ENCODE data around the gene MORC2.

MORC2 gene

DNA sequence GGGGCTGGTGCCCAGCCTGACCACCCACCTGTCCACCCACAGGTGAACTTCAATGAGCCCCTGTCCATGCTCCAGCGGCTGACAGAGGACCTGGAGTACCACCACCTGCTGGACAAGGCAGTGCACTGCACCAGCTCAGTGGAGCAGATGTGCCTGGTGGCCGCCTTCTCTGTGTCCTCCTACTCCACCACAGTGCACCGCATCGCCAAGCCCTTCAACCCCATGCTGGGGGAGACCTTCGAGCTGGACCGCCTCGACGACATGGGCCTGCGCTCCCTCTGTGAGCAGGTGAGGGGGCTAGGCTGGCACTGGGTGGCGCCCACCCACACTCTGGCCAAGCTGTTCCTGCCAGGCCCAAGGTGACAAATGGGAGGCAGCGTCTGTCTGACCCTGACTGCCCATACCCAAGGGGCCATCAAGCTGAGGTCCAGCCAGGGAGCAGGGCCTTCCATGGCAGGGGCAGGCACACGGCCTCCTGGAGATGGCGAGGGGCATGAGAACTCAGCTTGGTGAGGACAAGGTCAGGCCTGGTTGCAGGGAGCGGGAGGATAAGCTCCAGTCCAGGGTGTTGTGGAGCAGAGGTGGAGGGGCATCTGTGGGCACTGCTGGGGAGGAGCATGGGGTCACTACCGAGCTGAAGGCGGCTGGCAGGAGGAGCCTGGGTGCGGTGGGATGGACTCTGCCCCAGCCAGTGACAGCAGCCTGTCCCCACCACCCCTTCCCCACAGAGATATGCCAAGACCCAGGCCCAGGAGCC lies 77.7 kb downstream of the MORC2 start:
- H3K4me1 ChIP-seq (ENCODE audit: low read length), result no peaks in the 10 kb centered on the region
- no peaks in the 10 kb centered on the region for H3K9me3 ChIP-seq (replicated peaks; ENCODE audit: insufficient read depth, low read length)
- H3K4me3 ChIP-seq (ENCODE audit: low read length), result no peak overlapping the region
- H3K27ac ChIP-seq (ENCODE audit: low read length), result no peak overlapping the region
- no peaks in the 10 kb centered on the region for H4K20me1 ChIP-seq (ENCODE audit: insufficient read depth, low read length)
- H3K9me2 ChIP-seq (replicated peaks; ENCODE audit: insufficient read depth, low read length), result no peaks in the 10 kb centered on the region
- H3K27me3 ChIP-seq (replicated peaks; ENCODE audit: insufficient read depth, low read length), result no peaks in the 10 kb centered on the region
- DNase-seq, result peak; percentile 12
- H2AFZ ChIP-seq (ENCODE audit: low read length), result no peak overlapping the region
- no peak overlapping the region for H3K4me2 ChIP-seq (ENCODE audit: low read depth, low read length)
- no peaks in the 10 kb centered on the region for H3F3A ChIP-seq (ENCODE audit: insufficient read depth, low read length)
- H3K9ac ChIP-seq (ENCODE audit: low read length), result no peak overlapping the region
- TF ChIP-seq, protein P1, sequence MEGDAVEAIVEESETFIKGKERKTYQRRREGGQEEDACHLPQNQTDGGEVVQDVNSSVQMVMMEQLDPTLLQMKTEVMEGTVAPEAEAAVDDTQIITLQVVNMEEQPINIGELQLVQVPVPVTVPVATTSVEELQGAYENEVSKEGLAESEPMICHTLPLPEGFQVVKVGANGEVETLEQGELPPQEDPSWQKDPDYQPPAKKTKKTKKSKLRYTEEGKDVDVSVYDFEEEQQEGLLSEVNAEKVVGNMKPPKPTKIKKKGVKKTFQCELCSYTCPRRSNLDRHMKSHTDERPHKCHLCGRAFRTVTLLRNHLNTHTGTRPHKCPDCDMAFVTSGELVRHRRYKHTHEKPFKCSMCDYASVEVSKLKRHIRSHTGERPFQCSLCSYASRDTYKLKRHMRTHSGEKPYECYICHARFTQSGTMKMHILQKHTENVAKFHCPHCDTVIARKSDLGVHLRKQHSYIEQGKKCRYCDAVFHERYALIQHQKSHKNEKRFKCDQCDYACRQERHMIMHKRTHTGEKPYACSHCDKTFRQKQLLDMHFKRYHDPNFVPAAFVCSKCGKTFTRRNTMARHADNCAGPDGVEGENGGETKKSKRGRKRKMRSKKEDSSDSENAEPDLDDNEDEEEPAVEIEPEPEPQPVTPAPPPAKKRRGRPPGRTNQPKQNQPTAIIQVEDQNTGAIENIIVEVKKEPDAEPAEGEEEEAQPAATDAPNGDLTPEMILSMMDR (IDR thresholded peaks at IDR 0.05; ENCODE audit: low read length), result peak; percentile 70
- no peak for TF ChIP-seq EZH2phosphoT487 (IDR thresholded peaks at IDR 0.05; ENCODE audit: low read length)
- no peak for TF ChIP-seq EZH2 (optimal IDR thresholded peaks at IDR 0.05; ENCODE audit: low read depth, low read length)
- H3K79me2 ChIP-seq (ENCODE audit: low read length), result no peaks in the 10 kb centered on the region
- H3K36me3 ChIP-seq (replicated peaks; ENCODE audit: insufficient read depth, low read length), result no peaks in the 10 kb centered on the region

- Histone ChIP-seq H2AFZ (ENCODE audit: low read length) (no peak overlapping the region), H3K4me2 (ENCODE audit: low read depth, low read length) (no peak overlapping the region), H3K79me2 (ENCODE audit: low read length) (no peaks in the 10 kb centered on the region), H3F3A (ENCODE audit: insufficient read depth, low read length) (no peaks in the 10 kb centered on the region), H3K4me3 (ENCODE audit: low read length) (no peak overlapping the region), H3K27me3 (replicated peaks; ENCODE audit: insufficient read depth, low read length) (no peaks in the 10 kb centered on the region), H3K27ac (ENCODE audit: low read length) (no peak overlapping the region), H4K20me1 (ENCODE audit: insufficient read depth, low read length) (no peaks in the 10 kb centered on the region), H3K9ac (ENCODE audit: low read length) (no peak overlapping the region), H3K36me3 (replicated peaks; ENCODE audit: insufficient read depth, low read length) (no peaks in the 10 kb centered on the region), H3K9me2 (replicated peaks; ENCODE audit: insufficient read depth, low read length) (no peaks in the 10 kb centered on the region), H3K4me1 (ENCODE audit: low read length) (no peaks in the 10 kb centered on the region), H3K9me3 (replicated peaks; ENCODE audit: insufficient read depth, low read length) (no peaks in the 10 kb centered on the region)
- no peak for DNase-seq
- TF ChIP-seq, protein P1 (IDR thresholded peaks at IDR 0.05; ENCODE audit: low read length), result no peak
- TF ChIP-seq EZH2 (optimal IDR thresholded peaks at IDR 0.05; ENCODE audit: low read depth, low read length) (no peak), EZH2phosphoT487 (IDR thresholded peaks at IDR 0.05; ENCODE audit: low read length) (no peak)
Observed at GRCh38 chr22:30889996-30890480, 78.5 kb downstream of the MORC2 start.

GRCh38 chr22:30889268-30889995 lies 79.1 kb downstream of the MORC2 start:
- Histone ChIP-seq H3F3A (ENCODE audit: insufficient read depth, low read length) (no peaks in the 10 kb centered on the region), H3K9me3 (replicated peaks; ENCODE audit: insufficient read depth, low read length) (no peaks in the 10 kb centered on the region), H3K27ac (ENCODE audit: low read length) (no peak overlapping the region), H2AFZ (ENCODE audit: low read length) (no peak overlapping the region), H3K9ac (ENCODE audit: low read length) (no peak overlapping the region), H3K9me2 (replicated peaks; ENCODE audit: insufficient read depth, low read length) (no peaks in the 10 kb centered on the region), H3K36me3 (replicated peaks; ENCODE audit: insufficient read depth, low read length) (no peaks in the 10 kb centered on the region), H3K79me2 (ENCODE audit: low read length) (no peaks in the 10 kb centered on the region), H3K4me1 (ENCODE audit: low read length) (no peaks in the 10 kb centered on the region), H3K4me3 (ENCODE audit: low read length) (no peak overlapping the region), H4K20me1 (ENCODE audit: insufficient read depth, low read length) (no peaks in the 10 kb centered on the region), H3K4me2 (ENCODE audit: low read depth, low read length) (no peak overlapping the region), H3K27me3 (replicated peaks; ENCODE audit: insufficient read depth, low read length) (no peaks in the 10 kb centered on the region)
- TF ChIP-seq EZH2 (optimal IDR thresholded peaks at IDR 0.05; ENCODE audit: low read depth, low read length) (no peak), EZH2phosphoT487 (IDR thresholded peaks at IDR 0.05; ENCODE audit: low read length) (no peak)
- TF ChIP-seq, protein P1 (IDR thresholded peaks at IDR 0.05; ENCODE audit: low read length), result no peak
- no peak for DNase-seq

All from MM.1S (cell line).